Stimulated activated naive CD8-positive, alpha-beta T cell treated with anti-CD3 and anti-CD28 coated beads, Interleukin-15, amount 100 ng/mL, for 72 hours (primary cell): ENCODE data around the gene ZNF577.
"Not testable (repeated sequence)": the region's sequence is repeated elsewhere in the genome, so short reads cannot be mapped to it uniquely, and the experiment has no call there.

ENCODE experiments used
- ATAC-seq: fragments of 150-1000 bp; cut with Tn5 transposase; 2 replicates; pipeline ENCODE4 v1.10.0; 2021; ENCODE audit warnings: mild to moderate bottlenecking, moderate library complexity
- DNase-seq, 2 donors: peaks; one replicate each; pipeline ENCODE4 v3.0.0; 2021 to 2022
- H3K27ac Mint-ChIP-seq, 2 donors: one replicate each; pipeline ENCODE4 v1.8.0; 2022; ENCODE audit warnings: mild to moderate bottlenecking in 2 of 2, mixed read lengths in 2 of 2, moderate library complexity in 2 of 2
- H3K27me3 Mint-ChIP-seq: one replicate; pipeline ENCODE4 v1.8.0; 2022; ENCODE audit warnings: mixed read lengths
- H3K4me1 Mint-ChIP-seq: one replicate; pipeline ENCODE4 v1.8.0; 2022; ENCODE audit warnings: mild to moderate bottlenecking, mixed read lengths
- H3K4me3 Mint-ChIP-seq, 2 donors: one replicate each; pipeline ENCODE4 v1.8.0; 2022; ENCODE audit warnings: mild to moderate bottlenecking in 2 of 2, mixed read lengths in 2 of 2, moderate library complexity in 1 of 2
- H3K9me3 Mint-ChIP-seq, 2 donors: one replicate each; pipeline ENCODE4 v1.8.0; 2022; ENCODE audit warnings: mixed read lengths in 2 of 2

The ZNF577 gene

DNA sequence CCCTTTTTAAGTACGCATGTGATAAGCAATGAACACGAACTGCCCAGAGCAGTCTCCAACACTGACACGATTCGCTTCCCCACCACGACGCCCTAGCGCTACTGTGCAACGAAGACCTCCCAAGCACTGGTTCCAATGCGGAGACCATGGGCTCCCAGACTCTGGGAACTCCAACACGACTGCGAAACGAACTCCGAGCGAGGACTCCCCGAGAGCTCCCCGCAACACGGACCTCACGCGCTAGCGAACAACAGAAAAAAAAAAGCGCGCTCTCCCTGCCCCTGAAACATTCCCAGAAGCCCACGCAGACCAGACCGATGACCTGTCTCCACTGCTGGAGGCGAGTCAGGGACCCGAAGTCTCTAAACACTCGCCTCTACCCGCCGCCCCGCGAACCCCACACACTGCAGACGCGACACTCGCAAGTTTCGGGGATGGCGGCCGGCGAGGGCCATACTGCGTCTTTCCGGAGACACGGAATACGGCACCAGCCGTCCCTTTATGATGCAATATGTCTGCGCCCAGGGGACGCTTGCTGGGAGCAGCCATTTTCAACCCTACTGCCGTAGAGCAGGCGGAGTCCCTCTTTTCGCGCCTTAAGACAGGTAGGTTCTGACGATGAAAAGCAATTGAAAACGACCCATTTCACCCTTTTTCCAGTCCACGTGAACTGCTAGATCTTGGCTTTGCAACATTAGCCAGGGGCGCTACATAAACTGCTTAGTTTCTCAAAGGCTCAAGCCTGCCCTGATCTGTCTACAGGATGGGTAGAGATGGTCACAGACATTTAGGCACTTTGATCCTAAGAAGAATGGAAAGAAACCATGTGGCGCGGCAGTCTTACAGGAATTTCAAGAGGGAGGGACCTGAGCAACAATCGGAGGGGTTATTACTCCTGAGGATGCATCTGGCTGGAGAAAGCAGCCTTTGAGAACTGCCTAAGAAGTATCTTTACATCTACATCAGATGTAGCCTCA, at the start of gene ZNF577:
Gene ZNF577, minus strand, starts transcription at position 430 of the 977 bp plus-strand sequence. CDS start 7,569 bp downstream, outside the sequence.
- Mint-ChIP-seq H3K9me3 (peaks cover 61 to 68% of the 10 kb centered on the region in 2 donors), H3K27ac (peak within 1 kb of the TSS; percentile 86 to 95), H3K4me3 (peak within 1 kb of the TSS; percentile 88 to 95), H3K27me3 (no peaks in the 10 kb centered on the region), H3K4me1 (peaks cover 6% of the 10 kb centered on the region)
- peak; percentile 57 to 69 for DNase-seq
- ATAC-seq, result peak; percentile 89

DNA sequence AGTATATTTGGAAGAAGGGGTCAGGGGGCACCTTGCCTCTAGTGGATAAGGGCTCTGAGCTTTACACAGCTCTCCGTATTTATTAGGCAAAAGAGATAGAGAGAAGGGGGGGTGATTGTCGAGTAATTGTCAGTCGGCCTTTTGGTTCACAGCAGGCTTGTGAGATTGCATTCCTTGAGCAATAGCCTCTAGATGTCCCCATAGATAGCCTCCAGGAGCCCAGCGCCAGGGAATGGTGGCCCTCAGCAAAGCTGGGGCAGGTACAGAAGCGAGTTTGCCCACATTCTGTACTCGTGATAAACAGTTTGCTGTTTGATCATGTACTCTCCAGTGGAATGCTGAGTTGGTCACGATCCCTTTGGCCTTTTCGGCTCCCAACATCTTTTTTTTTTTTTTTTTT, 44.2 kb upstream of the ZNF577 start:
- Mint-ChIP-seq H3K27ac (no peak overlapping the region), H3K9me3 (peaks cover 32 to 64% of the 10 kb centered on the region in 2 donors), H3K4me1 (peaks cover 17% of the 10 kb centered on the region), H3K27me3 (no peaks in the 10 kb centered on the region), H3K4me3 (no peak overlapping the region)
- no peak for DNase-seq
- no peak for ATAC-seq

DNA sequence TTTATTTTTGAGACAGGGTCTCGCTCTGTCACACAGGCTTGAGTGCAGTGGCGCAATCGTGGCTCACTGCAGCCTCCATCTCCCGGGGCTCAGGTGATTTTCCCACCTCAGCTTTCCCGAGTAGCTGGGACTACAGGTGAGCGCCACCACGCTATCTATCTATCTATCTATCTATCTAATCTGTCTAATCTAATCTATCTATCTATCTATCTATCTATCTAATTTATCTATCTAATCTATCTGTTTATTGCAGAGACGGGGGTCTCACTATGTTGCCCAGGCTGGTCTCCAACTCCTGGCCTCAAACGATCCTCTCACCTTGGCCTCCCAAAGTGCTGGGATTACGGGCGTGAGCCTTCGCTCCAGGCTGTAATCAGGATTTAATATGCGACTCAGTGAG, 40.1 kb upstream of the ZNF577 start:
- no peak for DNase-seq

DNA sequence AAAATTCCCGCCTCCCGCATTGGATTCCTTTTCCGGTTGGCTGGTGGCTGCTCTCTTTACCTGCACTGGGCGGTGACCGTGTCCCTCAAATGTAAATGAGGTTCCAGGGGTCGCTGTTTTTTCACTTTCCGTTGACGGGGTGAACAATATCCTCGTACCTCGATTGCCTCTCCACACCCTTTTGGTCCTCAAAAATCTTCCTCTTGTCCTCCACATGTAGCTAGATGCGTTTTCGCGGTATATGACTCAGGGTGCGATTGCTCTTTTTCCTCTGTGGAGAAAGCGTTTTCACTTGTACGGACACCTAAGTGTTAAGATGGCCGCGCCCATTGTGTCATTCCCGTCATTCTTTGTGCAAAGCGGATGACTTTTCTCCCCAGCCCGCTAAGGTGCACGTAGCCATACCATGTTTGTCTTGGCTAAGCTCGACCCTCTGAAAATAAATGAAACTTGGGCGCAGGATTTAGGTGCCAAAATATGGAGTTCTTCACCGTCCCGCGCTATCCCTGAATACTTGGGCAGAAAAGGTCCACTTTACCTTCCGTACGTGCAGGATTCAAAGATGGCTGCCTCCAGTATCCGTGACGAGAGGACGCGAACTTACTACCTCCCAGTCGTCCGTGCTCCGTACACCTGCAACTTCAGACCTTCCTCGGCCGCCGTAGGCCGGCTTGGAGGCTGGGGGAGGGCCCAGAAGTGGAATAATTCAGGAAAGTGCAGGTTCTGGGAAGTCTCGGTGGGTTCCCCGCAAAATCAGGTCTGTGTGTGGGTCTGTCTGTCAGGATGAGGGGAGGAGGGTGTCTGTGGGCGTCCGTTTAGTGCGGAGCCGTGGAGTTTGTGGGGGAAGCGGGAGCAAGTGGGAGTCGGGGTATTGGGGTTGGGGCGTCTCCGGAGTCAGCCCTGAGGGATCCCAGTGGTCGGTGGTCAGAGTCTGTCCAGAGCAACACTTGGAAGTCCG, 39.3 kb upstream of the ZNF577 start, which contains the start of gene ZNF613:
Gene ZNF613, plus strand, starts transcription at position 689 of the 958 bp plus-strand sequence. CDS start 8,749 bp downstream, outside the sequence.
- H3K9me3 Mint-ChIP-seq, result peaks cover 45 to 75% of the 10 kb centered on the region in 2 donors
- no peaks in the 10 kb centered on the region for H3K27me3 Mint-ChIP-seq
- DNase-seq, result peak; percentile 81 to 88
- peak within 1 kb of the TSS; percentile 95 to 96 for H3K27ac Mint-ChIP-seq
- H3K4me1 Mint-ChIP-seq, result peaks cover 26% of the 10 kb centered on the region
- ATAC-seq, result peak; percentile 97
- peak within 1 kb of the TSS; percentile 97 for H3K4me3 Mint-ChIP-seq

More for the DNA sequence above, 40.1 kb upstream of the ZNF577 start:
- peak overlapping the region; percentile 97 for H3K4me3 Mint-ChIP-seq
- ATAC-seq, result no peak
- peak overlapping the region; percentile 95 to 96 for H3K27ac Mint-ChIP-seq
- no peaks in the 10 kb centered on the region for H3K27me3 Mint-ChIP-seq
- peaks cover 26% of the 10 kb centered on the region for H3K4me1 Mint-ChIP-seq
- H3K9me3 Mint-ChIP-seq, result peaks cover 40 to 72% of the 10 kb centered on the region in 2 donors

DNA sequence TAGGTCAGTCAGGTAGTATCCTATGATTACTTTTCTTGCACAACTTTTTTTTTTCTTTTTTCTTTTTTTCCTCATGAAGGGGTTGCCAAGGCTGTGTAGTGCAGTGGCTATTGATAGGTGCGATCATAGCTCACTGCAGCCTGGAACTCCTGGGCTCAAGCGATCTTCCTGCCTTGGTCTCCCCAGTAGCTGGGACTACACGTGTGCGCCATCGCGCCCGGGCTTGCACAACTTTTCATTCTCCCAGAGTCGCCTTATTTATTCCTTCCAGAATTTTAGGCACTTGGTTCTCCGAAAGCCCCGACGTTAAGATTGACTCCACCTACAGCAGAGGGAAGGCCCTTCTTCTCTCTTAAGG, 38.7 kb upstream of the ZNF577 start:
- Mint-ChIP-seq H3K9me3 (peaks cover 46 to 75% of the 10 kb centered on the region in 2 donors), H3K4me3 (peak overlapping the region; percentile 97), H3K27me3 (no peaks in the 10 kb centered on the region), H3K27ac (peak overlapping the region in 1 of 2 donors; percentile 29), H3K4me1 (peaks cover 26% of the 10 kb centered on the region)
- DNase-seq (no peak), ATAC-seq (peak; percentile 2)

DNA sequence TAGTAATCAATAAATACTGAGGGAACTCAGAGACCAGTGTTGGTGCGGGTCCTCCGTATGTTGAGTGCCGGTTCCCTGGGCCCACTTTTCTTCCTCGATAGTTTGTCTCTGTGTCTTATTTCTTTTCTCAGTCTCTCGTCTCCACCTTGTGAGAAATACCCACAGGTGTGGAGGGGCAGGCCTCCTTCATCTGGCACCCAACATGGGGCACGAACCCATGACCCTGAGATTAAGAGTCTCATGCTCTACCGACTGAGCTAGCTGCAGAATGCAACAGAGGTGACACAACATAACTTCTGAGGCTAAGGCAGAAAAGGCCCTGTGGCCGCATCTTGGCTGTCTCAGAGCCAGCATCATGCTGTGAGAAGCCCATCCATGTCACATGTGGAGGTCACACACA, 34.2 kb upstream of the ZNF577 start:
- Mint-ChIP-seq H3K27me3 (no peaks in the 10 kb centered on the region), H3K27ac (no peak overlapping the region), H3K4me1 (peaks cover 9% of the 10 kb centered on the region), H3K4me3 (no peak overlapping the region), H3K9me3 (peaks cover 50 to 66% of the 10 kb centered on the region in 2 donors)
- no peak for DNase-seq
- no peak for ATAC-seq

DNA sequence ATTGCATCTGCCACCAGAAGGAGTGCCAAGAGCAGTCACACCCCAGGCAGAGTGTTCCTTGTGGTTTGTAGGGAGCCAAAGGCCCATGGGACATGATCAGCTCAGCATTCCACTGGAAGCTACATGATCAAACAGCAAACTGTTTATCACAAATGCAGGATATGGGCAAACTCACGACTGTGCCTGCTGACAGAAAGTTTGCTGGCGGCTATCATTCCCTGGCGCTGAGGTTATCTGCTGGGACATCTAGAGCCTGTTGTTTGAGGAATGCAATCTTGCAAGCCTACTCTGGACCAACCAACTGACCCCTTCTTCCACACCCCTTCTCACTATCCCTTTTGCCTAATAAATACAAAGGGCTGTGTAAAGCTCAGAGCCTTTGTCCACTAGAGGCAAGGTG, 31.9 kb upstream of the ZNF577 start:
- no peak overlapping the region for H3K27ac Mint-ChIP-seq
- H3K9me3 Mint-ChIP-seq, result peaks cover 62 to 67% of the 10 kb centered on the region in 2 donors
- H3K27me3 Mint-ChIP-seq, result no peaks in the 10 kb centered on the region
- H3K4me1 Mint-ChIP-seq, result no peaks in the 10 kb centered on the region
- no peak overlapping the region for H3K4me3 Mint-ChIP-seq
- no peak for ATAC-seq
- no peak for DNase-seq

DNA sequence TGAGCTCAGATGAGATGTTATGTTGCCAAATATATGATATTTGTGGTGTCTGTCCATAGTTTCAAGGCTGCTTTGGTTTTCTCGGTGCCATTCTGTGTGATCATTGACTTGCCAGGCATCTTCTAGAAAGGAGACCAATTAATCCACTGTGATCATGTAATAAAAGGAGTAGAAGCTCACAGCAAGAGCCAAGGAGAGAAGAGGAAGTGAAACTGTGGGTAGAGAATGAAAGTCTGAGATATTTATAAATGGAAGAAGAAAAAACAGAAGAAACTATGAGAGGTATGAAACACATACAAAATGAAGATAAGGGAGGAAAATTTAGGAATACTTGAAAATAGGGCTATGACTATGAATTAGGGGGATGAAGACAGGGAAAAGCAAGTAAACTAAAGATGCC, 28.4 kb upstream of the ZNF577 start:
- H3K9me3 Mint-ChIP-seq, result peaks cover 57 to 63% of the 10 kb centered on the region in 2 donors
- no peak for DNase-seq
- ATAC-seq, result no peak
- no peaks in the 10 kb centered on the region for H3K27me3 Mint-ChIP-seq
- no peak overlapping the region for H3K27ac Mint-ChIP-seq
- no peak overlapping the region for H3K4me3 Mint-ChIP-seq
- no peaks in the 10 kb centered on the region for H3K4me1 Mint-ChIP-seq

DNA sequence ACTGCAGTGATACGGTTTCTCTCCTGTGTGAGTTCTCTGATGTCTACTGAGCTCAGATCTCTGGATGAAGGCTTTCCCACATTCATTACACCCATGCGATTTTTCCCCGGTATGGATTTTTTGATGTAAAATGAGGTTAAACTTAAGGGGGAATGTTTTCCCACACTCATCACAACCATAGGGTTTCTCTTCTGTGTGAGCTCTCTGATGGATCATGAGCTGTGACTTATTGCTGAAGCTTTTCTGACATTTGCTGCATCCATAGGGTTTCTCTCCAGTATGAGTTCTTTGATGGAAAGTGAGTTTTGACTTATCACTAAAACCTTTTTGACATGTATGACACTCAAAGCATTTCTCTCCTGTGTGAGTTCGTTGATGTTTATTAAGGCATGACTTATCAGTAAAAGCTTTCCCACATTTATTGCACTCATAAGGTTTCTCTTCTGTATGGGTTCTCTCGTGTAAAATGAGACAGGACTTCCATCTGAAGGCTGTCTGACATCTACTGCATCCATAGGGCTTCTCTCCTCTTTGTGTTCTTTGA, 27.6 kb upstream of the ZNF577 start:
- no peak for DNase-seq
- no peak for ATAC-seq
- H3K4me3 Mint-ChIP-seq, result no peak overlapping the region
- H3K9me3 Mint-ChIP-seq, result peaks cover 52 to 63% of the 10 kb centered on the region in 2 donors
- H3K27me3 Mint-ChIP-seq, result no peaks in the 10 kb centered on the region
- H3K27ac Mint-ChIP-seq, result no peak overlapping the region
- H3K4me1 Mint-ChIP-seq, result no peaks in the 10 kb centered on the region

DNA sequence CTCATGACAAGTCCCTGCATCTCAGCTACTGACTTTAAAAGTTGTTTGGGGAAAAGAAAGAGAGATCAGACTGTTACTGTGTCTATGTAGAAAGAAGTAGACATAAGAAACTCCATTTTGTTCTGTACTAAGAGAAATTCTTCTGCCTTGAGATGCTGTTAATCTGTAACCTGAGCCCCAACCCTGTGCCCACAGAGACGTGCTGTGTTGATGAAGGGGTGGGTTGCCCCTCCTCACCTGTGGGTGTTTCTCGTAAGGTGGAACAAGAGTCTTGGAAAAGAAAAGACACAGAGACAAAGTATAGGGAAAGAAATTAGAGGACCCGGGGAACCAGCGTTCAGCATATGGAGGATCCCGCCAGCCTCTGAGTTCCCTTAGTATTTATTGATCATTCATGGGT, 20.2 kb upstream of the ZNF577 start:
- not testable (repeated sequence) for H3K4me3 Mint-ChIP-seq, ATAC-seq, H3K27ac Mint-ChIP-seq, DNase-seq
- Mint-ChIP-seq H3K4me1 (peaks cover 22% of the 10 kb centered on the region), H3K9me3 (peaks cover 47 to 78% of the 10 kb centered on the region in 2 donors), H3K27me3 (peaks cover 23% of the 10 kb centered on the region)

DNA sequence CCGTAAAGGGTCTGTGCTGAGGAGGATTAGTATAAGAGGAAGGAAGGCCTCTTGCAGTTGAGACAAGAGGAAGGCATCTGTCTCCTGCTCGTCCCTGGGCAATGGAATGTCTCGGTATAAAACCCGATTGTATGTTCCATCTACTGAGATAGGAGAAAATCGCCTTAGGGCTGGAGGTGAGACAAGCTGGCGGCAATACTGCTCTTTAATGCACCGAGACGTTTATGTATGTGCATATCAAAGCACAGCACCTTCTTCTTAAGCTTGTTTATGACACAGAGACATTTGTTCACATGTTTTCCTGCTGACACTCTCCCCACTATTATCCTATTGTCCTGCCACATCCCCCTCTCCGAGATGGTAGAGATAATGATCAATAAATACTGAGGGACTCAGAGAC, 18.4 kb upstream of the ZNF577 start:
- not testable (repeated sequence) for H3K27ac Mint-ChIP-seq, DNase-seq, H3K4me3 Mint-ChIP-seq, ATAC-seq
- H3K9me3 Mint-ChIP-seq, result peaks cover 41 to 75% of the 10 kb centered on the region in 2 donors
- peaks cover 23% of the 10 kb centered on the region for H3K27me3 Mint-ChIP-seq
- H3K4me1 Mint-ChIP-seq, result peaks cover 27% of the 10 kb centered on the region

DNA sequence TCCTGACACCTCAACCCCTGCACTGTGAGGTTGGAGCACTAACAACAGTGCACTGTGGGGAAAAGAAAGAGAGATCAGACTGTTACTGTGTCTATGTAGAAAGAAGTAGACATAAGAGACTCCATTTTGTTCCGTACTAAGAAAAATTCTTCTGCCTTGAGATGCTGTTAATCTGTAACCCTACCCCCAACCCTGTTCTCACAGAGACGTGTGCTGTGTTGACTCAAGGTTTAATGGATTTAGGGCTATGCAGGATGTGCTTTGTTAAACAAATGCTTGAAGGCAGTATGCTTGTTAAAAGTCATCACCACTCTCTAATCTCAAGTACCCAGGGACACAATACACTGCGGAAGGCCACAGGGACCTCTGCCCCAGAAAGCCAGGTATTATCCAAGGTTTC, 17.9 kb upstream of the ZNF577 start:
- not testable (repeated sequence) for DNase-seq, H3K4me3 Mint-ChIP-seq, ATAC-seq, H3K27ac Mint-ChIP-seq
- Mint-ChIP-seq H3K4me1 (peaks cover 27% of the 10 kb centered on the region), H3K27me3 (peaks cover 23% of the 10 kb centered on the region), H3K9me3 (peaks cover 46 to 75% of the 10 kb centered on the region in 2 donors)

DNA sequence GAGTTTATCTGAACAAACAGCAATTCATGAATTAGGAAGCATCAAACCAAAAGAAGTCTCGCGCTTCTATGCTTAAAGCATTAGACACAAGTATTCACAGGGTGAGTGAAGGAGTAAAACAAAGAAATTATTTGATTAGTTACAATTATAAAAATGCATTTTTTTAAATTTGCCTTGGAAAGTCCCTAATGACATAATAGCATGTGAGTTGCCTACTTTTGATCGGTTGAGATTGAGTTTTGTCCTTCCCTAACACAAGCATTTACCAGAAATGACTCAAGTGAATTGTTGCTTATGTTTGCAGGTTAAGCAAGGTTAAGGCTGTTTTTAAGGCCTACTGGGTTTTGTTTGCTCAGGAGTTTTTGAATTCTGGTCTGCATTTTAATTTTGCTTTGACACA, 17.5 kb upstream of the ZNF577 start:
- Mint-ChIP-seq H3K9me3 (peaks cover 46 to 75% of the 10 kb centered on the region in 2 donors), H3K27me3 (peaks cover 23% of the 10 kb centered on the region), H3K27ac (peak overlapping the region; percentile 96 to 99), H3K4me3 (peak overlapping the region; percentile 88 to 94), H3K4me1 (peaks cover 27% of the 10 kb centered on the region)
- DNase-seq (no peak), ATAC-seq (no peak)

DNA sequence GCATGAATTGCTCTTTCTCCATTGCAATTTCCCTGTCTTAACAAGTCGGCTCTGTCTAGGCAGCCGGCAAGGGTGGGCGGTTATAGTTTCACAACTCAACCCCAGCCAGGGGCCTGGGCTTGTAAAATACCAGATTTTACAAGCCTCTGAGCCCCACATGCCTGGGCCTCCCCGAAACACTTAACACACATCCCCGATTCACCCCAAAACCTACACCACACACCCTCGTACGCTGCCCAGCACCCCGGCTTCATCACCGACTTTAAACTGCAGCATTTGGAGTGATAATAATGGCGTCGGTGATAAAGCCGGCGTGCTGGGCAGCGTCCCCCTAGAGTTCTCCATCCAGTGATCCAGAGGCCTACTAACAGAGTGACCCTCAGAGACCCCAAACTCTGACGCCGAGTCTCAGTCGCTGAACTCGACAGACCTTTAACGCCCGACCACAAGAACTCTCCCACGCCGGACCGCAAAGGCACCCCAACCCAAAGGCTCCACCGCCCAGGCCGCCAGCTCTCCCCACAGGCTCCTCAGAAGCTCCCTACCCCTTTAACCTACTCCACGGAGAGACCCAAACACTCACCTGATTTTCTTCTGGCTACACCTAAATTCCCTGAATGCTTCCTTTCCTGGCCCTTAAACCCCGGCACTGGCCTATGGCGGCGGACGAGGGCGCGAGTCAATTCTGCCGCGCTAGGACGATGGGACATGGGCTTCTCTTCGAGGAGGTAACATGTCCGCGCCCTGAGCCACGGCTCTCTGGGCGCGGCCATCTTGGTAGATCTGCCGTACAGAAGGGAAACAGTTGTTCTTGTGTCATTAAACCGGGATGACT, 16.8 kb upstream of the ZNF577 start, which contains the start of gene ZNF649:
Gene ZNF649, minus strand, starts transcription at position 687 of the 835 bp plus-strand sequence. CDS start 4,910 bp downstream, outside the sequence.
- Mint-ChIP-seq H3K9me3 (peaks cover 41 to 71% of the 10 kb centered on the region in 2 donors), H3K27me3 (peaks cover 23% of the 10 kb centered on the region), H3K4me1 (peaks cover 27% of the 10 kb centered on the region), H3K4me3 (peak within 1 kb of the TSS; percentile 88 to 94), H3K27ac (peak within 1 kb of the TSS; percentile 96 to 99)
- DNase-seq, result peak; percentile 83 to 87
- ATAC-seq, result peak; percentile 97
